ENCODE measurements around the gene OR4D1.

Gene OR4D1

DNA sequence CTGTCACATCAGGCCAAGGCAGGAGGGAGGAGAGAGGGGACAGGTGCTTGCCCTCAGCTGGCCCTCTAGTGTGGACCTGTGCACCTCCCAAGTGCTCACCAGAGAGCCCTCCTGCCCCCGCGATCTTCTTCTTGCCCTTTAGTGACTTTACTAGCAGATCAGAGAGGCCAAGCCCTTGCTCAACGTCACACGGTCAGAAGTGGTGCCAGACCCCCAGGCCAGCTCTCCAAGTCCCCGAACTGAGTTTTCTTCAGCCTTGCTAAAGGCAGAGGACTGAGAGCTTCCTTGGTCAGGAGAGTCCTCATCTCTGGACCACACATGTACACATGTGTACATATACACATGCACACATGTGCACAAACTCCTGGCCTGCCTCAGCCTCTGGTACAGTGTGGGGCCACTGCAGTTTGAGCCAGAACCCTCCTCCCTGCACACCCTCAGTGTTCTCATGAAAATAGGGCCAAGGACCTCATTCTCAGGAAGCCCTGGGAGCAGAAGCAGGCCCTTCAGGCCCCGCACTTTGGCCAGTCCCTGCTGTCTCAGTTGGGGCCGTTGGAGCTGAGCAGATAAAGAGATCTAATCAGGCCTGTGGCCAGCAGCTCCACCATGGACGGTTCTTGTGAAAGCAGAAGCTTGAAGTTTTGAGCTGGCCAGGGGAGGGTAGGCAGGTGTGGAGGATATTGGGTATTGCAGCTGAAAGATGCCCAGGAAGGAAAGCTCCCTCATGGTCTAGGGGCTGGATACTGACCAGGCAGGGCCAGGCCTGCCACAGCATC is 37.0 kb downstream of the OR4D1 start:
- 72% methylated on average over 8 of the region's 8 CpGs for WGBS
- Histone ChIP-seq H3K14ac (ENCODE audit: low read length in 2 of 2) (no peak overlapping the region), H2BK12ac (ENCODE audit: low read length in 2 of 2) (no peak overlapping the region), H2BK120ac (ENCODE audit: low read depth, low read length) (no peak overlapping the region), H3K36me3 (ENCODE audit: control insufficient read depth in 1 of 2, insufficient read depth in 2 of 2, low read depth in 1 of 2, low read length in 2 of 2) (no peaks in the 10 kb centered on the region), H3K9me3 (ENCODE audit: control insufficient read depth, low read length) (no peaks in the 10 kb centered on the region), H4K91ac (ENCODE audit: low read length) (no peak overlapping the region), H3K27me3 (ENCODE audit: control insufficient read depth in 1 of 2, insufficient read depth in 1 of 2, low read length in 2 of 2) (peaks cover 27 to 53% of the 10 kb centered on the region in 2 experiments), H3K79me1 (replicated peaks; ENCODE audit: low read length, poor library complexity, severe bottlenecking) (no peaks in the 10 kb centered on the region), H2BK5ac (ENCODE audit: low read depth, low read length, poor library complexity, severe bottlenecking) (no peak overlapping the region), H2AK5ac (ENCODE audit: low read length, severe bottlenecking) (no peak overlapping the region), H2AFZ (ENCODE audit: low read depth, low read length) (no peak overlapping the region), H3K9ac (ENCODE audit: low read length) (no peak overlapping the region), H3K4me2 (ENCODE audit: low read length, poor library complexity, severe bottlenecking) (no peak overlapping the region), H3K27ac (ENCODE audit: low read length, poor library complexity, severe bottlenecking) (no peak overlapping the region), H3K4me1 (ENCODE audit: control insufficient read depth, insufficient read depth, low read depth, low read length) (no peaks in the 10 kb centered on the region), H3K4ac (ENCODE audit: low read depth in 1 of 2, low read length in 2 of 2) (no peak overlapping the region), H4K8ac (ENCODE audit: low read length) (no peak overlapping the region), H3K4me3 (ENCODE audit: insufficient read depth in 1 of 2, low read depth in 1 of 2, low read length in 2 of 2) (no peak overlapping the region), H3K18ac (ENCODE audit: low read depth in 1 of 2, low read length in 2 of 2) (no peak overlapping the region), H2BK15ac (ENCODE audit: low read depth, poor library complexity, severe bottlenecking) (no peak overlapping the region), H3K23ac (ENCODE audit: low read length in 2 of 2) (no peak overlapping the region)
- DNase-seq = no peak

GRCh38 chr17:58186591-58186990 is 38.4 kb downstream of the OR4D1 start:
- no peak overlapping the region for H2BK5ac ChIP-seq (ENCODE audit: low read depth, low read length, poor library complexity, severe bottlenecking)
- H3K18ac ChIP-seq (ENCODE audit: low read depth in 1 of 2, low read length in 2 of 2) = no peak overlapping the region
- no peak overlapping the region for H2AFZ ChIP-seq (ENCODE audit: low read depth, low read length)
- no peak overlapping the region for H3K4ac ChIP-seq (ENCODE audit: low read depth in 1 of 2, low read length in 2 of 2)
- no peak overlapping the region for H2BK120ac ChIP-seq (ENCODE audit: low read depth, low read length)
- no peaks in the 10 kb centered on the region for H3K79me1 ChIP-seq (replicated peaks; ENCODE audit: low read length, poor library complexity, severe bottlenecking)
- H3K23ac ChIP-seq (ENCODE audit: low read length in 2 of 2) = no peak overlapping the region
- no peaks in the 10 kb centered on the region for H3K4me1 ChIP-seq (ENCODE audit: control insufficient read depth, insufficient read depth, low read depth, low read length)
- no peaks in the 10 kb centered on the region for H3K9me3 ChIP-seq (ENCODE audit: control insufficient read depth, low read length)
- no peak overlapping the region for H4K8ac ChIP-seq (ENCODE audit: low read length)
- H3K4me2 ChIP-seq (ENCODE audit: low read length, poor library complexity, severe bottlenecking) = no peak overlapping the region
- H3K36me3 ChIP-seq (ENCODE audit: control insufficient read depth in 1 of 2, insufficient read depth in 2 of 2, low read depth in 1 of 2, low read length in 2 of 2) = no peaks in the 10 kb centered on the region
- H2BK12ac ChIP-seq (ENCODE audit: low read length in 2 of 2) = no peak overlapping the region
- H3K4me3 ChIP-seq (ENCODE audit: insufficient read depth in 1 of 2, low read depth in 1 of 2, low read length in 2 of 2) = no peak overlapping the region
- 79% methylated on average over 4 of the region's 4 CpGs for WGBS
- H3K9ac ChIP-seq (ENCODE audit: low read length) = no peak overlapping the region
- H3K27ac ChIP-seq (ENCODE audit: low read length, poor library complexity, severe bottlenecking) = no peak overlapping the region
- no peak for DNase-seq
- H2BK15ac ChIP-seq (ENCODE audit: low read depth, poor library complexity, severe bottlenecking) = no peak overlapping the region
- peaks cover 33 to 49% of the 10 kb centered on the region in 2 experiments for H3K27me3 ChIP-seq (ENCODE audit: control insufficient read depth in 1 of 2, insufficient read depth in 1 of 2, low read length in 2 of 2)
- H4K91ac ChIP-seq (ENCODE audit: low read length) = no peak overlapping the region
- no peak overlapping the region for H2AK5ac ChIP-seq (ENCODE audit: low read length, severe bottlenecking)
- no peak overlapping the region for H3K14ac ChIP-seq (ENCODE audit: low read length in 2 of 2)

DNA sequence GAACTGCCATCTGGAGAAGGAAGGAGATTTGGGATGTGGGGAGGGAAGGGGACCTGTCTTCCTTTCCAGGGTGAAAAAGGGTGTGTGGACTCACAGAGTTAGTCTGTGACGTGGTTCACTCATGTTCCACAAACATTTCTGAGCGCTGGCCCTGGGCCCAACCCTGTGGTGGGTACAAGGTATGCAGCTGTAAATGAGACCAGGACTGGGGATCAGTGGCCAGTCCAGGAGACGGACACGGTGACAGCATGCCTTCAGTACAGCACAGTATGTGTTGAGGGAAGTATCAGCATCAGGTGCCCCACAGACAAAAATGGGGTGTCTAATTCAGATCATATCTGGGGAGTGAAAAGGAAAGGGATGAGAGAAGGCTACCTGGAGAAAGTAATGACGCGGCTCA is 38.9 kb downstream of the OR4D1 start:
- Histone ChIP-seq H3K79me1 (replicated peaks; ENCODE audit: low read length, poor library complexity, severe bottlenecking) (no peaks in the 10 kb centered on the region), H3K4me1 (ENCODE audit: control insufficient read depth, insufficient read depth, low read depth, low read length) (no peaks in the 10 kb centered on the region), H2AK5ac (ENCODE audit: low read length, severe bottlenecking) (no peak overlapping the region), H4K8ac (ENCODE audit: low read length) (no peak overlapping the region), H3K27ac (ENCODE audit: low read length, poor library complexity, severe bottlenecking) (no peak overlapping the region), H3K4me3 (ENCODE audit: insufficient read depth in 1 of 2, low read depth in 1 of 2, low read length in 2 of 2) (no peak overlapping the region), H2BK120ac (ENCODE audit: low read depth, low read length) (no peak overlapping the region), H3K4me2 (ENCODE audit: low read length, poor library complexity, severe bottlenecking) (no peak overlapping the region), H3K9me3 (ENCODE audit: control insufficient read depth, low read length) (no peaks in the 10 kb centered on the region), H3K36me3 (ENCODE audit: control insufficient read depth in 1 of 2, insufficient read depth in 2 of 2, low read depth in 1 of 2, low read length in 2 of 2) (no peaks in the 10 kb centered on the region), H3K27me3 (ENCODE audit: control insufficient read depth in 1 of 2, insufficient read depth in 1 of 2, low read length in 2 of 2) (peaks cover 36 to 50% of the 10 kb centered on the region in 2 experiments), H4K91ac (ENCODE audit: low read length) (no peak overlapping the region), H3K14ac (ENCODE audit: low read length in 2 of 2) (no peak overlapping the region), H3K4ac (ENCODE audit: low read depth in 1 of 2, low read length in 2 of 2) (no peak overlapping the region), H2AFZ (ENCODE audit: low read depth, low read length) (no peak overlapping the region), H3K23ac (ENCODE audit: low read length in 2 of 2) (no peak overlapping the region), H2BK12ac (ENCODE audit: low read length in 2 of 2) (no peak overlapping the region), H2BK5ac (ENCODE audit: low read depth, low read length, poor library complexity, severe bottlenecking) (no peak overlapping the region), H3K18ac (ENCODE audit: low read depth in 1 of 2, low read length in 2 of 2) (no peak overlapping the region), H3K9ac (ENCODE audit: low read length) (no peak overlapping the region), H2BK15ac (ENCODE audit: low read depth, poor library complexity, severe bottlenecking) (no peak overlapping the region)
- DNase-seq = no peak
- WGBS = 87% methylated on average over 6 of the region's 6 CpGs

DNA sequence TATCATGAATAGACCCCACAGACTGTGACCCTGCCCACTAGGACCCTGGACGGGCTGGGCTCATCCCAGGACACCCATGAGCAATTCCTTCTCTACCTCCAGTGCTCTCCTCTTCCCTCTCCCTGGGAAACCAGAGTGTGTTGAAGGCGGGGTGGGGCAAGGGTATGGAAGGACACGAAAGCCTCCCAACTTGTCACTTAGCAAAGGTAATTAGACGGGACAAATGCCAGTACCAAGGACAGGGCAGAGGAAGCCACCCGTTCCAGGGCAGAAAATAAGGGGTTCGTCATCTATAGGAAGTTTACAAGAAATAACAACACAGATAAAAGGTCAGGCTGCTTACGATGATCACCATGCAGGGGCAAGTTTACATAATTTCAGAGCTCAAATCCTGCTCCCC is 39.5 kb downstream of the OR4D1 start:
- H2BK5ac ChIP-seq (ENCODE audit: low read depth, low read length, poor library complexity, severe bottlenecking) = no peak overlapping the region
- no peak overlapping the region for H2AK5ac ChIP-seq (ENCODE audit: low read length, severe bottlenecking)
- H2AFZ ChIP-seq (ENCODE audit: low read depth, low read length) = no peak overlapping the region
- no peaks in the 10 kb centered on the region for H3K79me1 ChIP-seq (replicated peaks; ENCODE audit: low read length, poor library complexity, severe bottlenecking)
- H2BK12ac ChIP-seq (ENCODE audit: low read length in 2 of 2) = no peak overlapping the region
- H3K18ac ChIP-seq (ENCODE audit: low read depth in 1 of 2, low read length in 2 of 2) = no peak overlapping the region
- WGBS = 70% methylated on average over 7 of the region's 7 CpGs
- H3K4ac ChIP-seq (ENCODE audit: low read depth in 1 of 2, low read length in 2 of 2) = no peak overlapping the region
- H3K4me1 ChIP-seq (ENCODE audit: control insufficient read depth, insufficient read depth, low read depth, low read length) = no peaks in the 10 kb centered on the region
- no peak overlapping the region for H3K4me2 ChIP-seq (ENCODE audit: low read length, poor library complexity, severe bottlenecking)
- no peaks in the 10 kb centered on the region for H3K9me3 ChIP-seq (ENCODE audit: control insufficient read depth, low read length)
- no peak overlapping the region for H3K4me3 ChIP-seq (ENCODE audit: insufficient read depth in 1 of 2, low read depth in 1 of 2, low read length in 2 of 2)
- H3K9ac ChIP-seq (ENCODE audit: low read length) = no peak overlapping the region
- no peak overlapping the region for H3K27ac ChIP-seq (ENCODE audit: low read length, poor library complexity, severe bottlenecking)
- no peak overlapping the region for H2BK15ac ChIP-seq (ENCODE audit: low read depth, poor library complexity, severe bottlenecking)
- no peak overlapping the region for H3K23ac ChIP-seq (ENCODE audit: low read length in 2 of 2)
- no peak for DNase-seq
- H4K91ac ChIP-seq (ENCODE audit: low read length) = no peak overlapping the region
- H3K14ac ChIP-seq (ENCODE audit: low read length in 2 of 2) = no peak overlapping the region
- no peak overlapping the region for H4K8ac ChIP-seq (ENCODE audit: low read length)
- no peaks in the 10 kb centered on the region for H3K36me3 ChIP-seq (ENCODE audit: control insufficient read depth in 1 of 2, insufficient read depth in 2 of 2, low read depth in 1 of 2, low read length in 2 of 2)
- no peak overlapping the region for H2BK120ac ChIP-seq (ENCODE audit: low read depth, low read length)
- H3K27me3 ChIP-seq (ENCODE audit: control insufficient read depth in 1 of 2, insufficient read depth in 1 of 2, low read length in 2 of 2) = peaks cover 40 to 56% of the 10 kb centered on the region in 2 experiments

All from mesenchymal stem cell (in vitro differentiated cells and primary cell).